Stimulated activated naive B cell treated with anti-CD40 and anti-IgM and Interleukin-4, amounts not matched to agents 10 μg/mL and 1 μg/mL and 100 μg/mL, for 72 hours (primary cell): ENCODE data around the gene RND3.

Experiments used
- ATAC-seq, 2 donors: fragments of 150-1000 bp; cut with Tn5 transposase; replicated peaks; 2 replicates each; pipeline ENCODE4 v1.10.0; 2021; ENCODE audit warnings: moderate library complexity in 1 of 2
- DNase-seq: peaks from one replicate; pipeline ENCODE4 v3.0.0; 2021
- H3K27ac Mint-ChIP-seq: one replicate; pipeline ENCODE4 v1.8.0; 2022; ENCODE audit warnings: mild to moderate bottlenecking, mixed read lengths
- H3K27me3 Mint-ChIP-seq, 2 donors: one replicate each; pipeline ENCODE4 v1.8.0; 2022; ENCODE audit warnings: mixed read lengths in 2 of 2
- H3K36me3 Mint-ChIP-seq, 2 donors: one replicate each; pipeline ENCODE4 v1.8.0; 2022; ENCODE audit warnings: mixed read lengths in 2 of 2, mild to moderate bottlenecking in 1 of 2
- H3K4me1 Mint-ChIP-seq, 2 donors: one replicate each; pipeline ENCODE4 v1.8.0; 2022; ENCODE audit warnings: mixed read lengths in 2 of 2, mild to moderate bottlenecking in 1 of 2
- H3K4me3 Mint-ChIP-seq, 2 donors: one replicate each; pipeline ENCODE4 v1.8.0; 2022; ENCODE audit warnings: mild to moderate bottlenecking in 2 of 2, mixed read lengths in 2 of 2, moderate library complexity in 1 of 2
- H3K9me3 Mint-ChIP-seq, 2 donors: one replicate each; pipeline ENCODE4 v1.8.0; 2022; ENCODE audit warnings: mixed read lengths in 2 of 2, mild to moderate bottlenecking in 1 of 2

RND3 gene

GRCh38 chr2:150513647-150514046, 26.2 kb upstream of the RND3 start:
- Mint-ChIP-seq H3K36me3 (no peaks in the 10 kb centered on the region), H3K4me1 (no peaks in the 10 kb centered on the region), H3K27ac (no peak overlapping the region), H3K9me3 (no peaks in the 10 kb centered on the region), H3K27me3 (no peaks in the 10 kb centered on the region), H3K4me3 (no peak overlapping the region)
- DNase-seq (no peak), ATAC-seq (no peak)

GRCh38 chr2:150508497-150509137, 21.1 kb upstream of the RND3 start:
- Mint-ChIP-seq H3K27ac (no peak overlapping the region), H3K9me3 (no peaks in the 10 kb centered on the region), H3K4me1 (no peaks in the 10 kb centered on the region), H3K27me3 (no peaks in the 10 kb centered on the region), H3K4me3 (no peak overlapping the region), H3K36me3 (no peaks in the 10 kb centered on the region)
- ATAC-seq (no peak), DNase-seq (no peak)

- H3K4me3 Mint-ChIP-seq: no peak overlapping the region
- no peaks in the 10 kb centered on the region for H3K4me1 Mint-ChIP-seq
- no peak for ATAC-seq
- DNase-seq: no peak
- H3K36me3 Mint-ChIP-seq: no peaks in the 10 kb centered on the region
- H3K9me3 Mint-ChIP-seq: no peaks in the 10 kb centered on the region
- no peak overlapping the region for H3K27ac Mint-ChIP-seq
- no peaks in the 10 kb centered on the region for H3K27me3 Mint-ChIP-seq
Observed at GRCh38 chr2:150507071-150507470, 19.6 kb upstream of the RND3 start.

- H3K36me3 Mint-ChIP-seq: no peaks in the 10 kb centered on the region
- no peak for ATAC-seq
- H3K4me3 Mint-ChIP-seq: no peak overlapping the region
- H3K9me3 Mint-ChIP-seq: no peaks in the 10 kb centered on the region
- no peak overlapping the region for H3K27ac Mint-ChIP-seq
- no peaks in the 10 kb centered on the region for H3K27me3 Mint-ChIP-seq
- H3K4me1 Mint-ChIP-seq: no peaks in the 10 kb centered on the region
- no peak for DNase-seq
Observed at GRCh38 chr2:150505178-150505577, 17.7 kb upstream of the RND3 start.

- Mint-ChIP-seq H3K9me3 (no peaks in the 10 kb centered on the region), H3K4me3 (no peak overlapping the region), H3K36me3 (no peaks in the 10 kb centered on the region), H3K4me1 (no peaks in the 10 kb centered on the region), H3K27ac (no peak overlapping the region), H3K27me3 (no peaks in the 10 kb centered on the region)
- ATAC-seq: no peak
- no peak for DNase-seq
Observed at GRCh38 chr2:150495993-150496627, 8.6 kb upstream of the RND3 start.

GRCh38 chr2:150495001-150495400, 7.5 kb upstream of the RND3 start:
- Mint-ChIP-seq H3K4me3 (no peak overlapping the region), H3K27ac (no peak overlapping the region), H3K27me3 (no peaks in the 10 kb centered on the region), H3K36me3 (no peaks in the 10 kb centered on the region), H3K9me3 (no peaks in the 10 kb centered on the region), H3K4me1 (no peaks in the 10 kb centered on the region)
- DNase-seq: no peak
- no peak for ATAC-seq

GRCh38 chr2:150494234-150494945, 6.9 kb upstream of the RND3 start:
- no peaks in the 10 kb centered on the region for H3K27me3 Mint-ChIP-seq
- no peaks in the 10 kb centered on the region for H3K4me1 Mint-ChIP-seq
- no peaks in the 10 kb centered on the region for H3K9me3 Mint-ChIP-seq
- no peaks in the 10 kb centered on the region for H3K36me3 Mint-ChIP-seq
- DNase-seq: no peak
- no peak for ATAC-seq
- no peak overlapping the region for H3K4me3 Mint-ChIP-seq
- no peak overlapping the region for H3K27ac Mint-ChIP-seq

GRCh38 chr2:150491943-150492342, 4.5 kb upstream of the RND3 start:
- no peak for DNase-seq
- no peak overlapping the region for H3K4me3 Mint-ChIP-seq

GRCh38 chr2:150491430-150491829, 4.0 kb upstream of the RND3 start:
- Mint-ChIP-seq H3K27ac (no peak overlapping the region), H3K27me3 (peaks cover 19 to 28% of the 10 kb centered on the region in 2 donors), H3K36me3 (peaks cover 0 to 3% of the 10 kb centered on the region in 2 donors), H3K9me3 (no peaks in the 10 kb centered on the region), H3K4me3 (no peak overlapping the region), H3K4me1 (peaks cover 7 to 12% of the 10 kb centered on the region in 2 donors)
- no peak for DNase-seq
- no peak for ATAC-seq

More at GRCh38 chr2:150491943-150492342, 4.5 kb upstream of the RND3 start:
- H3K27ac Mint-ChIP-seq: no peak overlapping the region
- H3K27me3 Mint-ChIP-seq: peaks cover 14 to 23% of the 10 kb centered on the region in 2 donors
- H3K9me3 Mint-ChIP-seq: no peaks in the 10 kb centered on the region
- no peaks in the 10 kb centered on the region for H3K36me3 Mint-ChIP-seq
- H3K4me1 Mint-ChIP-seq: peaks cover 3 to 7% of the 10 kb centered on the region in 2 donors
- no peak for ATAC-seq

GRCh38 chr2:150490466-150490865, 3.0 kb upstream of the RND3 start:
- no peak overlapping the region for H3K4me3 Mint-ChIP-seq
- H3K4me1 Mint-ChIP-seq: peaks cover 15 to 22% of the 10 kb centered on the region in 2 donors
- H3K27me3 Mint-ChIP-seq: peaks cover 28 to 37% of the 10 kb centered on the region in 2 donors

GRCh38 chr2:150486539-150487484, 655 bp downstream of the RND3 start:
- Mint-ChIP-seq H3K27me3 (peaks cover 42 to 51% of the 10 kb centered on the region in 2 donors), H3K4me1 (peaks cover 15 to 23% of the 10 kb centered on the region in 2 donors), H3K36me3 (peaks cover 0 to 3% of the 10 kb centered on the region in 2 donors), H3K4me3 (peak overlapping the region; percentile 51 to 55), H3K9me3 (no peaks in the 10 kb centered on the region), H3K27ac (peak overlapping the region; percentile 60)
- DNase-seq: no peak
- no peak for ATAC-seq

More at GRCh38 chr2:150490466-150490865, 3.0 kb upstream of the RND3 start:
- no peak overlapping the region for H3K27ac Mint-ChIP-seq
- H3K9me3 Mint-ChIP-seq: no peaks in the 10 kb centered on the region
- DNase-seq (no peak), ATAC-seq (no peak)
- H3K36me3 Mint-ChIP-seq: peaks cover 0 to 3% of the 10 kb centered on the region in 2 donors

GRCh38 chr2:150485871-150486538, 1.5 kb downstream of the RND3 start:
- DNase-seq (no peak), ATAC-seq (no peak)
- Mint-ChIP-seq H3K27me3 (peaks cover 42 to 51% of the 10 kb centered on the region in 2 donors), H3K9me3 (no peaks in the 10 kb centered on the region), H3K27ac (peak overlapping the region; percentile 60), H3K4me1 (peaks cover 15 to 23% of the 10 kb centered on the region in 2 donors), H3K4me3 (peak overlapping the region; percentile 55 to 60), H3K36me3 (peaks cover 0 to 3% of the 10 kb centered on the region in 2 donors)

GRCh38 chr2:150485114-150485870, 2.2 kb downstream of the RND3 start:
- H3K4me1 Mint-ChIP-seq: peaks cover 15 to 23% of the 10 kb centered on the region in 2 donors
- H3K27ac Mint-ChIP-seq: no peak overlapping the region
- DNase-seq: no peak
- peaks cover 42 to 51% of the 10 kb centered on the region in 2 donors for H3K27me3 Mint-ChIP-seq
- H3K4me3 Mint-ChIP-seq: peak overlapping the region in 1 of 2 donors; percentile 50
- peak in 1 of 2 donors; percentile 31 for ATAC-seq
- H3K36me3 Mint-ChIP-seq: peaks cover 0 to 3% of the 10 kb centered on the region in 2 donors
- no peaks in the 10 kb centered on the region for H3K9me3 Mint-ChIP-seq
